RPMI7951 (cell line): ENCODE data around the gene TULP1. TPM values are rescaled to one million over a fixed set of nuclear protein-coding genes. Genes with fewer than 3 reads are reported as not detected.

Experiments used
- DNase-seq: peaks from one replicate; pipeline ENCODE4 v3.0.0-alpha.2; 2012; ENCODE audit warnings: low read depth
- total RNA-seq: library from RNA; depleted of rRNA; stranded (reverse); fragments of >200 nt; shearing (Covaris generic); gene quantifications from 2 replicates; pipeline ENCODE4 v1.2.3, GENCODE V29; 2014

Gene TULP1
- total RNA-seq, 1 experiment from 2014 or later = not detected

DNA sequence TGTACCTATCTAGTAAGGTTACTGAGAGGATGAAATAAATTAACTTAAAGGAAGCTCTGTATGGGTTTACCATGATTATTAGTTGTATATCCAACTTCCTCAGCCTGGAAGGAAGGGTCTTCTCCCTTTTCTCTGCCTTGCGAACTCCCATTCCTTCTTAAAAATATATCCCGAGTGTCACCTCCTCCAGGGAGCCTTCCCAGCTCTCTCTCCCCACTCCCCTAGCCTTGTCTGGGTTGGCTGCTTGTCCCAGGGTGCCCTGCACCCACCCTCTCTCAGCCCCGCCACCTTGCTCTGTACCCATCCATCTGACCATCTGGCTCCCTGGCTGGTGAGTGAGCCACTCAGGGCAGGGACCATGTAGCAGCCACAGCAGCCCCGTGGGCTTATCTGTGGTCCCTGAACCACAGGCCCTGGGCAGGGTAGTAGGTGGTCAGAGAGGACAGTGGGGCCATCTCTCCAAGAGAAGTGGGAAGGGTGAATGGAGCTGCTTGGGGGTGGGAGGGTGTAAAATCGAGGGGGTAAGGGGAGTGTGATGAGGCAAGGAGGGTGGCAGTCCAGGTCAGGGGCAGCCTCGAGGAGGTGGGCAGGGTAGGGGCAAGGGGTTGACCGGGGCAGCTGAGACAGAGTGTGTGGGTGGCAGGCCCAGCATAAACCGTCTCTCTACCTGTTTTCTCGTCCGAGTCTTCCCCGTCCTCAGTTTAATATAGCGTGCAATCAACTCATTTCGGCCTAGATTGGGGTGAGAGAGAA lies 28.6 kb downstream of the TULP1 start:
- no peak for DNase-seq

DNA sequence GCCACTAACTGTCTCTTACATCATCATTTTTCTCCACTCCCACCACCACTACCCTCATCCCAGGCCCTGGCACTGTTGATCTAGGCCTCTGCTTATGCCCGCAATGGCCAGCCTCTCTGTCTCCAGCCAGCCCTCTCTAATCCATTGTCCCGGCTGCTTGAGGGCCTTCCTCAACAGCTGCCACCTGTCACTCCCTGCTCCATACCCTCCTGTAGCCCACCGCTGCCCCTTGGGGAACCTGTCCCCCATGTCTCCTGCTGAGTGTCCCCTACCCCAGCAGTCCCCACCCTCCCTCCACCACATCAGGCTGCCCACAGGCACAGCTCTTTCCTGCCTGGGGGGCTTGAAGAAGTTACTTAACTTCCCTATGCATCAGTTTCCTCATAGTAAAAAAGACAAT lies 29.2 kb downstream of the TULP1 start:
- DNase-seq = no peak

DNA sequence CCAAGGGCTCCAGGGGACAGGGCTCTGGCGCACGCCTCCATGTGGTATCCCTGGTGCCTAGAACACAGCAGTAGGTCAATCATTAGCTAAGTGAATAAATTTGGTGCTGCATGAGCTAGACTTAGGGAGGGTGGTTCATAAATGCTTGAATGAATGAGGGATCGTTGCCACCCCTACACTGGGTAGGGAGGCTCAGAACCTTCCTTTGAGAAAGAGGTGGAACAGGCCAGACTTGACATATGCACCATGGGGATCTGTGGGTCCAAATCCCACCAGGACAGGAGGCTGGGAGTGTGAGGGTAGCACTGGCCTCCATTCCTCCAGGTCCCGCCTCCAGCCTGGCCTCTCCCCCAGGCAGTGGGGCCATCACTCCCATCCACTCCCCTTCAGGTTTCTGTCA lies 29.6 kb downstream of the TULP1 start:
- DNase-seq = no peak

DNA sequence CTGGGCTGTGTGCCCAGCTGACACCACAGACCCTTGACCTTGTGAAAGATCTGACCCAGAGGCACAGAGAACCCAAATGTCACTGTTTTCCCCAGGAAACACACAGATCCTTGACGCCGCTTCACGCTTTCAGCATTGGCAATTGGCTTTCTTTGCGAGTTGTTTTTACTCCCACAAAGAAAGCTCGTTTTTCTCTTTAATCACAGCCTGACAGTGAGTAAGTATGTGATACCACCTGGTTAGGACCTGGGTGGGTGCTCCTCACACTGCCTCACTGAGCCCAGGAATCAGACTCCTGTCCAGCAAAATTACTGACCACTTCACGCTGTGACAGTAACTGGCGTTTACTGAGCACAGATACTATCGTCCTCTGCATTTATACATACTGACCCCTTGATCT lies 31.5 kb downstream of the TULP1 start:
- no peak for DNase-seq

DNA sequence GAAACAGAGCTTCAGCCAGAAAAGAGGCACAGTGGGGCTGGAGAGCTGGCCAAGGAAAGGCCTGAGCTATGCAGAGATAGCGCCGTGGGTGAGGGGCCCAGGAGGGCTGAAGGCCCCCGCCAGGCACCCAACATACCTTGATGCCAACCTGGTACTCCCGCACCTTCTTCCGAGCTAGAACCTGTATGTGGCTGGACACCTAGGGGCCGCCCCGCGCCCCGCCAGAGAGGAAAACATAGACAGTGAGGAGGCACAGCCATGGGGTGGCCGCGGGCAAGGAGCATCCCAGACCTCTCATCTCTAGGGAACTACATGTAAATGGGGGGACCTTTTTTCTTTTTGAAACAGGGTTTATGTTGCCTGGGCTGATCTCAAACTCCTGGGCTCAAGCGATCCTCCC lies 32.5 kb downstream of the TULP1 start:
- DNase-seq = no peak

DNA sequence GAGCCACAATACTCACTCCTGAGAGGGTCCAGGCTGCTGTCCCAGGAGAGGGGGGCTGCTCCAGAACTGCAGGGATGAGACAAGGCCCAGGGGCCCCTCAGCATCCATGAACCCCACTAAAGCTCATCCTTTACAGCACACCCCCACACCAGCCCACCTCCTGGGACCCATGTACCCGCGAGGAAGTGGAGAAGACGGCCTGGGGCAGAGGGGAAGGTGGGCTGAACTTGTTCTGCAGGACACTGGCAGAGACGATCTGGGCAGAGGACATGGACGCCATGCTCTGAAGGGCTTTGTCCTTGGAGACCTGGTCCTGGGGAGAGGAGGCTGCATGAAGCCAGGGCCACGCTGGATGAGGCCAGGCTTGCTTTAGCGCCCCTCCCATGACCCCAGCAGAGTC lies 34.4 kb downstream of the TULP1 start:
- DNase-seq = no peak

DNA sequence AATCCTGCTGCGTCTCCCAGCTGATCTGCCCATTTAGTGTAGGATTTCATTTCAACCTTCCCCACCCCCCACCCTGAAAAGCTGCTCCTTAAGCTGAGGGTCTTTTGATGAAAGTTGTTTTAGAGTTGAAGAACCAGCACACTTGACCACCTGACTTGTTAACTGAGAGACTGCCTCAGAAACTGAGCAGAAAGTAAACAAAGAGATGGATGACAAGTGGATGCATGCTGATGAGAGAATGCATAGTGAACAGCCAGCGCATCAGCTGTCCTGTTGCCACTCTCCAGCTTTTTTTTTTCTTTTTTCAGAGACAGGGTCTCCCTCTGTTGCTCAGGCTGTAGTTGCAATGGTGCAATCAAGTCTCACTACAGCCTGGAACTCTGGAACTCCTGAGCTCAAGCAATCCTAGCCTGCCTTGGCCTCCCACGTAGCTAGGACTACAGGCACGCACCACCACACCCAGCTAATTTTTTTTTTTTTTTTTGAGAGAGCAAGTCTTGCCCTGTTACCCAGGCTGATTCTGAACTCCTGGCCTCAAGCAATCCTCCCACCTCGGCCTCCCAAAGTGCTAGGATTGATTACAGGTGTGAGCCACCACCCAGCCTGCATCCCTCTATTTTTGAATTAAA lies 35.0 kb downstream of the TULP1 start:
- DNase-seq = no peak

DNA sequence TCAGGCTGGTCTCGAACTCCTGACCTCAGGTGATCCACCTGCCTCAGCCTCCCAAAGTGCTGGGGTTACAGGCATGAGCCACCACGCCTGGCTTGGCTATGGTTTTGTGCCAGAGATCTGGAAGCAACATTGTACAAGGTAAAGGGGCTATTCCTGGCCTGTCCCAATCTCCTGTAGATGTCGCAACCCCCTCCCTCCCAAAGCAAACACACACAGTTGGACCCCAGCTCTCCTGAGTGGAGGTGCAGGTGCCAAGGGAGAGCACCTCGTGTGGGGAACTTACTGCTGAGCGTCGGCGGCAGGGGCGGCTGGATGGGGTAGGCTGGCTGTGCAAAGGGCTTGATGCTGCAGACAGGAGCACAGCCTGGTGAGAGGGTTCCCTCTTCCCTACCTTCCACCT lies 35.7 kb downstream of the TULP1 start:
- DNase-seq = no peak

DNA sequence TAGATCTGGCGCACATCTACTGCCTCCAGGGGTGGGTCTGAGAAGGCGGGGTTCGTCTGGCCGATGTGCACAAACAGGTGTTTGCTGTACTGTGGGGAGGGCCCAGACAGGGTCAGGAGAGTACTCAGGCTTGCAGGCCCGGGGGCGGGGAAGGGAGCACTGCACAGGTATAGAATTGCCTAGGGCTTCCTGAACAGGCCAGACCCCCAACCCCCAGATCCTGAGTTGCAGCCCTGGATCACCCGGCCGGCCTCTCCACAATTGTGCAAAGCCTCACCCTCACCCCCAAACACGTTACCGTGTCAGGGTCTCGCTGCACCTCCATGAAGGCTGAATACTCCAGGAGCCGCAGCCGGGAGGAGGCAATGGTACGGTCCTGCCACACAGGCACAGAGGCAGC lies 36.7 kb downstream of the TULP1 start:
- no peak for DNase-seq

DNA sequence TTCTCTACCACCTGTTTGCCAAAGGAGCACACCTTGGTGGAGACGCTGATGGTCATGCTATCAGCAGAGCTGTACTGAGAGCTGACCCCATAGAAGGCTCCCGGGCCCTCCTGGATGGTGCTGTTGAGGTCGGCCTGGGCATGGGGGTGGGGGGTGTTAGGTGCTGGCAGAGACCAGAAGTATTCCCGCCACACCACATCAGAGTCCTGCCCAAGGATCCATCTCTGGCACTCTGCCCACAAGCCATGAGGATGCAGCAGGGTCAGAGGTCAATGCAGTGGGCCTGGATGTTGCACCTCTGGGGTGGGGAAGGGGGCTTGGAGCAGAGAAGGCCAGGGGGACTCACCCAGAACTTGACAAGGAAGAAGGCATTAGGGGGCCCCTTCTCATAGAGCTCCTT lies 37.1 kb downstream of the TULP1 start:
- DNase-seq = no peak

DNA sequence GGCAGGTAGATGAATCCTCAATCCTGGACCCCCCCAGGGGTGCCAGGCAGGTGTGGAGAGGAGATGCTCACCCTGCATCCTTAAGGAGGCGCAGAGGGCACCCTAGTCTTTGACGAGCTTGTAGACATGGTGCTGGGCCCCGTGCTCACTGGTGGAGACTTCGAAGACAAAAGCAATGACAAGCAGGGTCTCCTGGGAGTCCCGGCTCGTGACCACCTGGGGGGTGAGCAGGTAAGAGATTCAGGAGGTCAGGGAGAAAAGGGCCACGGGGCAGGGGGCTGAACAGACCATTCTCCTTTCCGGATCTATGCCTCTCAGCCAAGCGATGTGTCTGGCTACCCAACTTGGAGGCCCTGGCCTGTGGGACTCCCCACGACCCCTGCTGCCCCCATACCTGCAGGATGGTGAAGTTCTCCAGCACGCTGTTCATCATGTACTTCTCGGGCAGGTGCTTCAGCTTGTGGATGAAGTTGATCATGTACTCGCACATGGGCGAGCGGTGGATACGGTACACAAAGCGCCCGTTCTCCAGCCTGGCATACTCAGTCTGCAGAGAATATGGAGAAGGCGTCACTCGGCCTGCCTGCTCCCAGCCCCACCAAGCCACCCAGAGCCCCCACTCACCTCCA lies 37.6 kb downstream of the TULP1 start:
- DNase-seq = no peak

DNA sequence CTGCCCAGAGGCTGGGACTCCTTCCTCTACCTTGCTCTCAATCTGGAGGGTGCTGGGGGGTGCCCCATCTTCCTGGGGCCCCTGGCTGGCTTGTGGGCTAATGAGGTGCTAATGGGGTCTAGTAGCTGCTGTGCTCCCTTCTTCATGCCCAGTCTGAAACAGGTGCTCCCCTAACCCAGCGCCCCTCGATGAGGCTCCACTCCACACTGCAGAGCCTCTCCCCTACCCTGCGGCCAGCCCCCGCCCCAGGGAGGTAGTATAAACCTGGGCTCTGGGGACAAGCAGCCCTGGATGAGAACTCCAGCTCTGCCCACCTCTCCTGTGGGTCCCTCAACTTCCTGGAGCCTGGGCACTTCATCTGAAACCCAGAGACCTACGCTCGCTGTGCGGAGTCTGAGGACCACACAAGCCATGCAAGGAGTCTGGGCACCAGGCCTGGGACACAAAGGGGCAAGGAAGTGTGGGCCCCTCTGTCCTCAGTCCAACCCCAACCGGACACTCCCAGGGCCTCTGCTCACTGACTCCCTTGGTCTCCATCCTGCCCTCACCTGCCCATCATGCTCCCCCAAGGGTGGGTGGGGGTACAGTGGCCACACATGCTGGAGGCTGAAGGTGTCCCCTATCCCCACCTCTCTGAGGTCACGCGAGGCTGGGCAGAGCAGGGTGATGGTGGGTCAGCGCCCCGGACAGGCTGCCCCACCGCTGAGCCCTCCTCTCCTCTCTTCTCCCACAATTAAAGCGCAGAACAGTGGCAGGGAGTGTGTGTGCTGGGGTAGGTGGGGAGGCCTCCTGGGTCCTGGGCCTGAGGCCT lies 38.4 kb downstream of the TULP1 start:
- DNase-seq = no peak

DNA sequence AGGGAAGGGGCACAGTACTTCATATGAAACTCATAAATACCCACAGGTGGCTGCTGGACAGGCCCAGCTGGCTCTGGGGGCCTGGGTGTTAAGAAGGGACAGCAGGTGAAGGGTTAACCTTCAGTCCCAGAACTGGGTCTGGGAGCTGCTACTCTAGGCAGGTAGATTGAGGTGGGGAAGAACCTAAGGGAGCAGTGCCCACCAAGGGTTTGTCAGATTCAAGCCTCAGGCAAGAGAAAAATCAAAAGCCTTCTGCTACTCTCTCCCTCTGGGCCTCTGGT lies 38.9 kb downstream of the TULP1 start:
- no peak for DNase-seq

DNA sequence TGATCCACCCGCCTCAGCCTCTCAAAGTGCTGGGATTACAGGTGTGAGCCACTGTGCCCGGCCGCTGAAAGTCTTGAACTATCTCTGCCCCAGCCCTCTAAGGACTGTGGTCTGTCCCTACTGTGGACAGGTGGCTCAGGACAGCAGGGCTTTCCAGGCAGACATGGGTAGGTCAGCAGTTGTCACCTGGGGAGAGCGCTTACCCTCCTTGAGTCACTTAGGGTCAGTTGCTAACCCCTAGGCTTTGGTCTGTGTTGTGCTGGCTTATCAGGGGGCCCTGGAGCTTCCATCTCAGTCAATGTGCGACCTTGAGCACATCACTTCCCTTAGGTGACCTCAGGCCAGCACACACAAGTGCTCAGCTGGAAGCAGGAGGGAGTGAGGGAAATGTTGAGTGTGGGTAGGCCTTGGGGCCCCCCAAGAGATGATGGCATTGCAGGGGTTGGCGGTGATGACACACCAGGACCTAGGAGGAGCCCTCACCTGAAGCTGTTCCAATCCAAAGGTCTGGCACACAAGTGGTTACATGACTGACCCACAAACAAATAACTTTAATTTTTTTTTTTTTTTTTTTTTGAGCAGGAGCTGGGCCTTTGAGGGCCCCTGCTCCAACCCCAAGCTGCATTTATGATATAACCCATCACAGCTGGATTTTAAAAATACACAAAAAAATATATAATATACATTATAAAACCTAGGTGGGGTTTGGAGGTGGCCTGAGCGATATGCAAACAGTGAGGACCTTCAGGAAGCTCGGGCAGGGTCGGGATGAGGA lies 39.4 kb downstream of the TULP1 start:
- DNase-seq = no peak

DNA sequence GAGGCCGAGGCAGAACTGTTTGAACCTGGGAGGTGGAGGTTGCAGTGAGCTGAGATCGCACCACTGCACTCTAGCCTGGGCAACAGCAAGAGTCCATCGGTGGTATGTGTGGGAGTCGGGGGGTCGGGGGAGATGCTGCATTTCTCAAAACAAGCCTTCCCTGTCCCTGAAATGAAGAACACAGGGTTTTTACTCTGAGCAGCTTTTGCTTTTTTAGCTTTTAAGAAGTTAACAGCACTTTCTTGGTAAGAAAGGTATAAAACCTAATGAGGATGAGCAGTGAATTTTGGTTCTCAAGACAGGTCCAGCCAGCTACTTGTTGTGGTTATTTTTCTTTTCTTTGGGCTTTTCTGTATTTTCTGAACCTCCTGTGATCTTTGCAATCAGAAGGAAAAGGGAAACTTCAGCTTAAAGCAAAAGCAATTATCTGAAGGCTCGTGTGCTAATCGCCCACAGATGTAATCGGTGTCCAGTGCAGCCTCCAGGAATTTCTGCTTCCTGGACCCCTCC lies 40.8 kb downstream of the TULP1 start:
- no peak for DNase-seq

DNA sequence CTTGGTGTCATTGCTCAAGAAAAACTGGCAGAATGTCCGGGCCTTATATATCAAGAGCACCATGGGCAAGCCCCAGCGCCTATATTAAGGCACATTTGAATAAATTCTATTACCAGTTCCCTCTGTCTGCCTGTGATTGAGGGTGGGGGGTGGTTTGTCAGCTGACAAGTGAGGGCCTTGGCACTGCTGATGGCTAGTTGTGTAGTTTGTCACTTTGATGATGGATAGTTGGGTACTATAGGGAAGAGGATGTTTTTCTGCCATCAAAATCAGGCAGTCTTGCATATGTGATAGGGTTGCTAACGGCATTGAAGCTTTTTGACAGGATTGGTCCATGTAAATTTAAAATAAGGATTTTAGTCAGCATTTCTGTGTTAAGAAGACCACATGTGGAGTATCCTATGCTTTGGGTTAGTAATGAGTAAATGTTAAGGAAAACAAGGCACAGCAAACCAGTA lies 42.0 kb downstream of the TULP1 start:
- no peak for DNase-seq

DNA sequence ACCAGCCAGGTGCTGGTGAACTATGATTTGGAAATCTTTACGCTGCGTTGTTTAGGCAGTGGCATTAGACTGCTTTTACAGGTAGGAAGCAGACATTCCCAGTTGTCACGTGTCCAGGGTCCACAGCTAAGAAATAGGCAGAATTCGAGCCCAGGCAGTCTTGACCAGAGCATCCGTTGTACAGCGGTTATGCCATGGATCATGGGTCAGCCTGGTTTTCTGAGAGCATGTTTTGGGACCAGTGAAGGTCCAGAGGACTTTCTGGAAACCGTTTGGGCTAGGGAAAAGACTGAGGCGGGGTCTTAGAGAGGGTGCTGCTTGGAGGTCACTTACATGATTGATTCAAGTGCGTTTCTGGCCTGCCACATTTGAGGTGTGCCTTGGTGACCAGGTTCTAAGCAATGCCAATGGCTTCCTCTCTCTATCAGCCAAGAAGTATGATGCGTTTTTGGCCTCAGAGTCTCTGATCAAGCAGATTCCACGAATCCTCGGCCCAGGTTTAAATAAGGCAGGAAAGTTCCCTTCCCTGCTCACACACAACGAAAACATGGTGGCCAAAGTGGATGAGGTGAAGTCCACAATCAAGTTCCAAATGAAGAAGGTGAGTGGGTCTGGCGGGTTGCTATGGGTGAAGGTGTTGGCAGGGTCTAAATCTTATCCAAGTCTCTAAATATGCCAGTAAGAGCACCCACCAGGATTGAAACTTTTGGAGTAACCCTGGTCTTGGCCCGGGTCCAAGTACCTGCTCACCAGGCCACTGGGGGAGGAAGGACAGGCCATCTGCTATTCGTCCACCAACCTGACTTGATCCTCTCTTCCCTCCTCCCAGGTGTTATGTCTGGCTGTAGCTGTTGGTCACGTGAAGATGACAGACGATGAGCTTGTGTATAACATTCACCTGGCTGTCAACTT lies 42.7 kb downstream of the TULP1 start:
- DNase-seq = no peak

DNA sequence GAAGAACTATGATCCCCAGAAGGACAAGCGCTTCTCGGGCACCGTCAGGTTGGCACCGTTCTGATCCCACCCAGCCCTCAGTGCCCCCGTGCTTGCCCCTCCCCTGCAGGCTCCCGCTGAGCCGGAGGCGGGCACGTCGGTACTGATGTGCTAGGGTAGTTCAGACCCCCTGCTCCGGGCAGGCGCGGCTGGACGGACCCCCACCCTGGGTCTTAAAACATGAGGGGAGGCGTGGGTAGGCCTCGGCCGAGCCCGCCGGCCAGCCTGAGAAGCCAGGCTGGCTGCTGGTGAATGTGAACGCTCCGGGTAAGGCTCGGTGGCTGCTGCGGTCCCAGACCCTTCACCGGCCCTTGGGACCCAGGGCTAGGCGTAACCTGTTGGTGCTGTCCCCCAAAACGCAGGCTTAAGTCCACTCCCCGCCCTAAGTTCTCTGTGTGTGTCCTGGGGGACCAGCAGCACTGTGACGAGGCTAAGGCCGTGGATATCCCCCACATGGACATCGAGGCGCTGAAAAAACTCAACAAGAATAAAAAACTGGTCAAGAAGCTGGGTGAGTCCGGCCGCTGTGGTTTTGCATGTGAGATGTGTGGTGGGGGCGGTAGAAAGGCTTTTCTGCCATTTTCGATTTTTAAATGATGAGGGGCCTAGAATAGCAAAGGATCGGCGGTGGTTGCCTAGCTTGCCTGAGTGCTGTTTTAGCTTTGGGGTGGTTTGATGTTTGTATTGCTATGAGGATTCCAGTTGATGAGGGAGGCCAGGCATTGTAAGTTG lies 43.5 kb downstream of the TULP1 start:
- no peak for DNase-seq

DNA sequence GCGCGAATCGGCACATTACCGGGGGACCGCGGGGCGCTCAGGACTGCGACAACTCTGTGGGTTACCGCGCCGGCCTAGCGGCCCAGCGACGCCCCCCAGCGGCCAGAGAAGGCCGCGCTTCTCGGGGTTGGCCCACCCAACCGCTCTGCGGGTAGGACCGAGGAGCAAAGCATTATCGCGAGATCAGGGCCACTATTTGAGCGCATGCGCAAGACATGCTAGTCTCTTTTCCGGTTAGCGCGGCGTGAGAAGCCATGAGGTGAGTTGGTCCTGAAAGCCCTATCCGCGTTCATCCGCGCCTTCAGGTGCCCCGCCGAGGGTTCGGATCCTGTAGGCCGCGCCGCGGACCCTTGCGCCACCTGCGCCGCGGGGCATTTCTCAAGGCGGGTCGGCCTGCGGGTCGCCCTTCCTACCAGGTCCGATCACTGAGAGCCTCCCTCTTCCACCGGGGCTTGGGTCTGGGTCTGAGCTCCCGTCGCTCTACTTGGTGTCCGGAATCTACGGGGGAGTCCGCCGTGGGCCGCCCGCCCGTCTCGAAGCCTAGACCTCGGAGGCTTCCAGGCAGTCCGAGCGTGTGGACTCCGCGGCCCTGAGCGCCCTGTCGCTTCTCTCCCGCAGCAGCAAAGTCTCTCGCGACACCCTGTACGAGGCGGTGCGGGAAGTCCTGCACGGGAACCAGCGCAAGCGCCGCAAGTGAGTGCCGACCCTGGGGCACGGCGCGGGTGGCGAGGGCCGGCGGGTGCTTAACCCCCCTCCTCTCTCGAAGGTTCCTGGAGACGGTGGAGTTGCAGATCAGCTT lies 44.3 kb downstream of the TULP1 start, which contains the start of gene RPL10A:
Gene RPL10A, plus strand, starts transcription at position 221 of the 799 bp plus-strand sequence. Its CDS starts 34 bp downstream, at position 255.
- DNase-seq = peak; percentile 94
